ENCODE results near the gene NEU3. TPM values are rescaled to one million over a fixed set of nuclear protein-coding genes. Genes with fewer than 3 reads are reported as not detected.

Gene NEU3
- total and polyA plus RNA-seq, 2 of the 4 experiments (the other 2 are of a cell fraction) = 5.5 to 10.6 TPM

DNA sequence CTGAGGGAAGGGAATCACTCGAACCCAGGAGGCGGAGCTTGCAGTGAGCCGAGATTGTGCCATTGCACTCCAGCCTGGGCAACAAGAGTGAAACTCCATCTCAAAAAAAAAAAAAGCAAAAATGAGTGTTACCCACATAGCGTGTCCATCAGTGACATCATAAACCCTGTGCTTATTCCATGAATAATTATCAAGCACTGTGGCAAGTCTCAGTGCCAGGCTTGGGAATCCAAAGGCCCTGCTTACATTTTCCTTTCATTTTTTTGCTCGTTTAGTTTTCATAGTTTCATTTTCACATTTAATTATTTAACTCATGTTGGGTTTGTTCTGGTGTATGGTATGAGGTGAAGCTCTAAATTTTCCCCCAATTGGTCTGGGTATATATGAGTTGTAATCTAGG, 46.5 kb downstream of the NEU3 start:
- no peak overlapping the region for H3K23ac ChIP-seq (ENCODE audit: low read depth, low read length)
- CTCF ChIA-PET = interaction anchor here (0.5 to 1.3 kb wide), 2 partner anchors 8 to 13 kb away, joined by 3 read pairs; no protein-coding TSS in a partner anchor
- WGBS, 2 experiments (ENCODE audit: extremely low coverage in 2 of 2, insufficient read length in 1 of 2) = 100% methylated on average over 2 of the region's 5 CpGs; no CpG with 5 or more reads in 1 of the 2 experiments
- TF ChIP-seq RCOR1 (IDR thresholded peaks at IDR 0.05; ENCODE audit: insufficient replicate concordance, low read length) (no peak), POLR2A (IDR thresholded peaks at IDR 0.05; ENCODE audit: low read depth, low read length) (no peak), RFX5 (IDR thresholded peaks at IDR 0.05; ENCODE audit: low read depth, low read length) (no peak), RAD21 (IDR thresholded peaks at IDR 0.05; ENCODE audit: low read length) (no peak), SMC3 (IDR thresholded peaks at IDR 0.05; ENCODE audit: low read depth, low read length) (no peak)
- TF ChIP-seq, protein P1, sequence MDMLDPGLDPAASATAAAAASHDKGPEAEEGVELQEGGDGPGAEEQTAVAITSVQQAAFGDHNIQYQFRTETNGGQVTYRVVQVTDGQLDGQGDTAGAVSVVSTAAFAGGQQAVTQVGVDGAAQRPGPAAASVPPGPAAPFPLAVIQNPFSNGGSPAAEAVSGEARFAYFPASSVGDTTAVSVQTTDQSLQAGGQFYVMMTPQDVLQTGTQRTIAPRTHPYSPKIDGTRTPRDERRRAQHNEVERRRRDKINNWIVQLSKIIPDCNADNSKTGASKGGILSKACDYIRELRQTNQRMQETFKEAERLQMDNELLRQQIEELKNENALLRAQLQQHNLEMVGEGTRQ (IDR thresholded peaks at IDR 0.05; ENCODE audit: low read depth, low read length) = no peak
- TF ChIP-seq, protein P2, sequence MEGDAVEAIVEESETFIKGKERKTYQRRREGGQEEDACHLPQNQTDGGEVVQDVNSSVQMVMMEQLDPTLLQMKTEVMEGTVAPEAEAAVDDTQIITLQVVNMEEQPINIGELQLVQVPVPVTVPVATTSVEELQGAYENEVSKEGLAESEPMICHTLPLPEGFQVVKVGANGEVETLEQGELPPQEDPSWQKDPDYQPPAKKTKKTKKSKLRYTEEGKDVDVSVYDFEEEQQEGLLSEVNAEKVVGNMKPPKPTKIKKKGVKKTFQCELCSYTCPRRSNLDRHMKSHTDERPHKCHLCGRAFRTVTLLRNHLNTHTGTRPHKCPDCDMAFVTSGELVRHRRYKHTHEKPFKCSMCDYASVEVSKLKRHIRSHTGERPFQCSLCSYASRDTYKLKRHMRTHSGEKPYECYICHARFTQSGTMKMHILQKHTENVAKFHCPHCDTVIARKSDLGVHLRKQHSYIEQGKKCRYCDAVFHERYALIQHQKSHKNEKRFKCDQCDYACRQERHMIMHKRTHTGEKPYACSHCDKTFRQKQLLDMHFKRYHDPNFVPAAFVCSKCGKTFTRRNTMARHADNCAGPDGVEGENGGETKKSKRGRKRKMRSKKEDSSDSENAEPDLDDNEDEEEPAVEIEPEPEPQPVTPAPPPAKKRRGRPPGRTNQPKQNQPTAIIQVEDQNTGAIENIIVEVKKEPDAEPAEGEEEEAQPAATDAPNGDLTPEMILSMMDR (conservative IDR thresholded peaks at IDR 0.05; ENCODE audit: low read depth, low read length) = no peak
- H3K4me3 ChIP-seq (ENCODE audit: insufficient read depth, low read depth, low read length) = no peak overlapping the region
- dilution Hi-C loops (cut with HindIII; ENCODE audit: low sequenced_read_pairs, unreplicated experiment) = no loop called here
- H2BK20ac ChIP-seq (ENCODE audit: low read depth, low read length) = no peak overlapping the region
- no peak overlapping the region for H2BK5ac ChIP-seq (ENCODE audit: low read depth, low read length, poor library complexity, severe bottlenecking)
- no peak overlapping the region for H3K9ac ChIP-seq (ENCODE audit: low read depth, low read length)
- H3K18ac ChIP-seq (ENCODE audit: low read depth, low read length) = no peak overlapping the region
- DNase-seq (no peak), ATAC-seq (ENCODE audit: low read depth) (no peak)
- no peak overlapping the region for H4K8ac ChIP-seq (ENCODE audit: low read depth in 2 of 2, low read length in 2 of 2)
- no peak overlapping the region for H4K91ac ChIP-seq (ENCODE audit: insufficient read depth, low read depth, low read length)
- H3K79me1 ChIP-seq (ENCODE audit: low read depth in 1 of 2, low read length in 2 of 2) = no peaks in the 10 kb centered on the region
- in situ Hi-C loops (cut with MboI; ENCODE audit: low sequenced_read_pairs) = no loop called here
- H2BK120ac ChIP-seq (ENCODE audit: low read depth, low read length) = no peak overlapping the region
- no peaks in the 10 kb centered on the region; the same call in 1 of the 2 replicates for H3K27me3 ChIP-seq (ENCODE audit: control insufficient read depth, insufficient read depth, low read length)
- peaks cover 13% of the 10 kb centered on the region for H3K4me1 ChIP-seq (ENCODE audit: control insufficient read depth, insufficient read depth, low read length)
- BruUV-seq (replicated peaks) = no TSS peak
- no peak overlapping the region for H3K14ac ChIP-seq (replicated peaks; ENCODE audit: low read depth, low read length)
- no peaks in the 10 kb centered on the region for H3K9me3 ChIP-seq (ENCODE audit: control insufficient read depth, insufficient read depth, low read length)
- no peak overlapping the region for H3K4me2 ChIP-seq (ENCODE audit: low read depth, low read length)
- no peaks in the 10 kb centered on the region for H4K20me1 ChIP-seq (ENCODE audit: insufficient read depth, low read length)
- no peak overlapping the region for H3K27ac ChIP-seq (ENCODE audit: insufficient read depth, low read length)
- POLR2A ChIA-PET (ENCODE audit: unreplicated experiment) = no interaction called here
- no peak overlapping the region for H2AFZ ChIP-seq (replicated peaks; ENCODE audit: low read length, poor library complexity)
- H2BK15ac ChIP-seq (ENCODE audit: low read depth, low read length) = no peak overlapping the region
- no peak overlapping the region for H2AK5ac ChIP-seq (ENCODE audit: low read depth, low read length)
- H4K5ac ChIP-seq (ENCODE audit: low read depth, low read length) = no peak overlapping the region
- H3K4ac ChIP-seq (ENCODE audit: low read depth, low read length) = no peak overlapping the region
- peaks cover 11% of the 10 kb centered on the region for H3K9me1 ChIP-seq (ENCODE audit: insufficient read depth, low read length)
- no peak overlapping the region for H2AK9ac ChIP-seq (replicated peaks; ENCODE audit: low read depth, low read length, poor library complexity)
- intact Hi-C loops (cut with micrococcal nuclease) = no loop called here
- H3K36me3 ChIP-seq (ENCODE audit: control insufficient read depth, insufficient read depth, low read length) = no peaks in the 10 kb centered on the region
- no peak overlapping the region for H3K56ac ChIP-seq (ENCODE audit: extremely low read depth, insufficient read depth, low read length)
